Measurements from ENCODE around the gene TMCC2.

GRCh38 chr1:205229399-205229871, 1.7 kb downstream of the TMCC2 start:
- TF ChIP-seq CTCF (conservative IDR thresholded peaks at IDR 0.05; ENCODE audit: low read depth, low read length) (peak; percentile 27; the same call in 1 of the 2 replicates), SMC3 (IDR thresholded peaks at IDR 0.05; ENCODE audit: low read depth, low read length) (no peak), POLR2A (IDR thresholded peaks at IDR 0.05; ENCODE audit: low read depth, low read length) (no peak), MAFK (IDR thresholded peaks at IDR 0.05; ENCODE audit: low read depth, low read length) (peak; percentile 22; the same call in 1 of the 2 replicates), ELK1 (IDR thresholded peaks at IDR 0.05; ENCODE audit: borderline replicate concordance, low read depth, low read length) (no peak), BHLHE40 (IDR thresholded peaks at IDR 0.05; ENCODE audit: low read depth, low read length) (no peak)
